SK-N-MC (cell line): ENCODE measurements around the gene STX11.
A peak's percentile ranks its signal among the peaks of the same experiment; 100 is the strongest.

Source experiments
- DNase-seq: peaks from one replicate; pipeline ENCODE4 v3.0.0-alpha.2; 2011; ENCODE audit warnings: low read depth, low spot score
- H3K27ac ChIP-seq: fragments of 200-600 bp; sonication (generic); 2 replicates; pipeline ENCODE4 v1.5.1; 2016; ENCODE audit warnings: mixed run types
- H3K36me3 ChIP-seq: fragments of 200-600 bp; sonication (generic); 2 replicates; pipeline ENCODE4 v1.6.1; 2017; ENCODE audit warnings: antibody characterized with exemption, low read length, mixed read lengths; ENCODE audit not compliant: insufficient read depth
- H3K4me3 ChIP-seq: fragments of 200-600 bp; sonication (generic); 2 replicates; pipeline ENCODE4 v1.5.1; 2016
- H3K9ac ChIP-seq: fragments of 200-600 bp; sonication (generic); 2 replicates; pipeline ENCODE4 v1.8.0; 2017; ENCODE audit warnings: mixed run types, mixed read lengths; ENCODE audit not compliant: insufficient read length
- H3K9me3 ChIP-seq: fragments of 200-600 bp; sonication (generic); 2 replicates; pipeline ENCODE4 v1.6.1; 2017; ENCODE audit warnings: low read depth, mild to moderate bottlenecking, antibody characterized with exemption, low read length, moderate library complexity, mixed read lengths
- EZH2 ChIP-seq: fragments of 200-600 bp; sonication (generic); IDR thresholded peaks from one replicate; pipeline ENCODE4 v1.6.1; 2017; ENCODE audit warnings: antibody characterized with exemption
- FOXP2 ChIP-seq: optimal IDR thresholded peaks from 2 replicates; pipeline ENCODE3; 2011; ENCODE audit warnings: mild to moderate bottlenecking, moderate library complexity; ENCODE audit not compliant: insufficient read depth; ENCODE audit errors: extremely low read length, control extremely low read depth
- POLR2AphosphoS5 ChIP-seq: IDR thresholded peaks from 2 replicates; pipeline ENCODE4 v1.6.1; 2012; ENCODE audit warnings: mild to moderate bottlenecking, low read depth, low read length, borderline replicate concordance

Gene STX11

DNA sequence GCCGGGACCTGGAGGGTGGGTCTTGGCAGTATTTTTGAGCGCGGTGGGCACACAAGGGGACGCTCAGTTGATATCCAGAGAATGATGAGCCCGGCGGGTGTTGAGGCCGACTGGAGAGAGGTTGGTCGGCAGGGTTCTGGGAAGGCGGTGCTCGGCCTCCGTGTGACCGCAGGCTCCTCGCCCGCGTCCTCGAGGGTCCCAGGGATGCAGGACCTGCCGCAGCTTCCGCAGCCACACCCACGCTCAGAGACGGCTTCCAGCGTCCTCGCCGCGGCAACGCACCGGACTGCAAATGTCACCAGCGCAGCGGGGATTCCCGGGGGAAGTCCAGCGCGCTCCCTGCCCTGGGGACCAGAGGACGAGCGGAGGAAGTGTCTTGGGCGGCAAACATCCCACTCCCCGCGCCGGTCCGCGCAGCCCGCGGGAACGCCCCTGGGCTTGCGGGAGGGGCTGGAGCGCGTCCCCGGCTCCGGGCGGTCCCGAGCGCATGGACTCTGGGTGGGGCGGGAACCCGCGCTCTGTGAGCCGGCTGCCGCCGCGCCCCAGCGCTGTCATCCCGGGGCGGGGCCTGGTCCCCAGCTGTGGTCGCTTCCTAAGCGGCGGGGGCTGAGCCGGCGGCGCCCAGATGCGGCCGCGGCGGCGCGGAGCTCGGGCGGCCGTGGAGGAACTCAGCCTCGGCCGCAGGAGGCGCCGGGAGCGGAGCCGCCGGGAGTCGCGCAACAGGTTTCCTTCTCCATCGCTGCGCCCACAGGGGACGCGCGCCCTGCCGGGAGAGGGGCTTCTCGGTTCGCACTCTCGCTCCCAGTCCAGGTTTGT is at the start of gene STX11:
Gene STX11, plus strand, starts transcription at position 624 of the 816 bp plus-strand sequence. CDS start 36,111 bp downstream, outside the sequence.
- DNase-seq = no peak
- TF ChIP-seq FOXP2 (peak; percentile 25), POLR2AphosphoS5 (no peak), EZH2 (no peak)
- H3K36me3 ChIP-seq = no peaks in the 10 kb centered on the region
- H3K9ac ChIP-seq = no peak within 1 kb of the TSS
- peak within 1 kb of the TSS; percentile 77 for H3K4me3 ChIP-seq
- H3K9me3 ChIP-seq = no peaks in the 10 kb centered on the region
- no peak within 1 kb of the TSS for H3K27ac ChIP-seq

GRCh38 chr6:144103026-144103563 is 47.2 kb upstream of the STX11 start:
- no peak overlapping the region for H3K9ac ChIP-seq
- no peaks in the 10 kb centered on the region for H3K9me3 ChIP-seq
- H3K36me3 ChIP-seq = no peaks in the 10 kb centered on the region
- TF ChIP-seq POLR2AphosphoS5 (no peak), FOXP2 (no peak), EZH2 (no peak)
- no peak overlapping the region for H3K27ac ChIP-seq
- H3K4me3 ChIP-seq = no peak overlapping the region
- no peak for DNase-seq

DNA sequence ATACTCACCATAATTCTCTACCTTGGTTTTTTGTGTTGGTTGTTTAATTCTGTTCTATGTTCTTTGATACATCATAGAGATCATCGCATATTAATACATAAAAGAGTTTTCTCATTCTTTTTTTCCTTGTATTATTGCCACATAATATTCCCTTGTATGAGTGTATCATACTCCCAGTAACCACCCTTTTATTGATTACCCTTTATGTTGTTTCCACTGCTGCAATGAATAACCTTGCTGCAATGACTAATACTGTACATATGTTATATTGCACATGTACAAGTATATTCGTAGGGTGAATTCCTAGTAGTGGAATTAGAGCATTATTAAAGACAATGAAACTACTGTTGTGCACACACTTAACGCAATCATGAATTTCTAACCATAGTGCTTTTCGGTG is 45.8 kb upstream of the STX11 start:
- no peak for TF ChIP-seq EZH2
- no peak for TF ChIP-seq POLR2AphosphoS5
- no peak for TF ChIP-seq FOXP2
- Histone ChIP-seq H3K4me3 (no peak overlapping the region), H3K9ac (no peak overlapping the region), H3K9me3 (no peaks in the 10 kb centered on the region), H3K27ac (no peak overlapping the region), H3K36me3 (no peaks in the 10 kb centered on the region)
- no peak for DNase-seq

GRCh38 chr6:144104898-144105487 is 45.3 kb upstream of the STX11 start:
- no peak overlapping the region for H3K27ac ChIP-seq
- no peaks in the 10 kb centered on the region for H3K36me3 ChIP-seq
- H3K9me3 ChIP-seq = no peaks in the 10 kb centered on the region
- TF ChIP-seq EZH2 (no peak), POLR2AphosphoS5 (no peak), FOXP2 (no peak)
- H3K4me3 ChIP-seq = no peak overlapping the region
- peak; percentile 51 for DNase-seq
- H3K9ac ChIP-seq = no peak overlapping the region

- Histone ChIP-seq H3K9me3 (no peaks in the 10 kb centered on the region), H3K4me3 (no peak overlapping the region), H3K27ac (no peak overlapping the region), H3K36me3 (no peaks in the 10 kb centered on the region), H3K9ac (no peak overlapping the region)
- no peak for DNase-seq
- TF ChIP-seq FOXP2 = no peak
- no peak for TF ChIP-seq POLR2AphosphoS5
- TF ChIP-seq EZH2 = no peak
These were observed 44.1 kb upstream of the STX11 start for GRCh38 chr6:144106206-144106605.

DNA sequence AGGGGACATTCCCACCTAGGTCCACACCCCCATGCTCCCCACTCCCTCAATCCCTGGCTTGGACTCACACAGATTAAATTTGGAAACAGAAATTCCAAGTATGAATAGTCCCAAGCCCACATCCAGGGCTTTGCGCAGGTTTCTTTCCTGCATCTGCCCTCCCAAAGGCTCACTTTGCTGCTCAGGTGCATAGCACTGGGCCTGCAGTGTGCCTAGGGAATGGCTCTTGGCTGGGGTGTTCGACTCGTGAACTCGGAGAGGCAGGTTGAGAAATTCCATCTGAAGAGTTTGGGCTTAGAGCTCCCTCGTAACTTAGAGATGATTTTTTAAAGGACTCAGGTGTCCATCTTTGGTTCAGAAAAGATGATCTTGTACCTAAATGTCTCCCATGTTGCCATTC is 40.1 kb upstream of the STX11 start:
- H3K27ac ChIP-seq = no peak overlapping the region
- no peak overlapping the region for H3K9ac ChIP-seq
- no peak for DNase-seq
- H3K9me3 ChIP-seq = no peaks in the 10 kb centered on the region
- H3K36me3 ChIP-seq = no peaks in the 10 kb centered on the region
- TF ChIP-seq FOXP2 (no peak), EZH2 (no peak), POLR2AphosphoS5 (no peak)
- H3K4me3 ChIP-seq = no peak overlapping the region

DNA sequence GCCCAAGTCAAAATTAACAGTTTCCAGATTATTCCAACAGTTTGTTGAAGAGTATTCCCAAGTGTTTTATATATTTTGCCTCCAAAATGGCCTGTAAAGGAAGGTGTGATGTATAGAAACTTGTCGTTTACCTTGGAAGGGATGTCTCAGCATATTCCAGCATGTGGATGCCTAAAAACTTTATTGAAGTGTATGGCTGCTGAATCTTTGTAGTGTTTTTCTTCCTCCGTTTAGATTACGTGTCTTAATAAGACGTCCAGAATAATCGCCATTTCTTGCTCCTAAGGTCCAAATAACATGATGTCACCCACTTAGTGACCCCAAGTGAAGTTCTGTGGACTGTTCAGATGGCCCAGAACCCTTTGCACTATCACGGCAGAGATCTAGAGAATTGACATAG is 37.0 kb upstream of the STX11 start:
- no peak overlapping the region for H3K4me3 ChIP-seq
- no peak overlapping the region for H3K27ac ChIP-seq
- no peak overlapping the region for H3K9ac ChIP-seq
- no peak for TF ChIP-seq EZH2
- no peak for TF ChIP-seq POLR2AphosphoS5
- no peak for DNase-seq
- H3K36me3 ChIP-seq = no peaks in the 10 kb centered on the region
- H3K9me3 ChIP-seq = no peaks in the 10 kb centered on the region

DNA sequence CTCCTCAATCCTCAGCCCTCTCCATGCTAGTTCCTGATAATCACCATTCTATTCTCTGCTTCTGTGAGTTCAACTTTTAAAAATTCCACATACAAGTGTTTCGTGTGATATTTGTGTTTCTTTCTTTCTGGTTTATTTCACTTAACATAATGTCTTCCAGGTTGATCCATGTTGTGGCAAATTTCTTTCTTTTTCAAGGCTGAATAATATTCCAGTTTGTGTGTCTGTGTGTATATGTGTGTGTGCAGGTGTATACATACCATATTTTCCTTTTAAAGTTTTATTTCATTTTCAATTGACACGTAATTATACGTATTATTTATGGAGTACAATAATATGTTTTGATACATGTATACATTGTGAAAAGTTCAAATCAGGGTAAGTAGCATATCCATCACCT is 35.1 kb upstream of the STX11 start:
- no peak for DNase-seq
- no peak overlapping the region for H3K4me3 ChIP-seq
- no peak overlapping the region for H3K9ac ChIP-seq
- no peaks in the 10 kb centered on the region for H3K36me3 ChIP-seq
- no peaks in the 10 kb centered on the region for H3K9me3 ChIP-seq
- no peak for TF ChIP-seq POLR2AphosphoS5
- no peak overlapping the region for H3K27ac ChIP-seq
